GM18519 (cell line): ENCODE results near the gene ACSM3.
"Not testable (repeated sequence)": the region's sequence is repeated elsewhere in the genome, so short reads cannot be mapped to it uniquely, and the experiment has no call there.

Experiments
- ATAC-seq: cut with Tn5 transposase; IDR thresholded peaks from one replicate; pipeline ENCODE4 v1.9.1; 2021; ENCODE audit warnings: mild to moderate bottlenecking, moderate library complexity; ENCODE audit not compliant: unreplicated experiment, low FRiP score

The ACSM3 gene

GRCh38 chr16:20803561-20804214, 39.9 kb downstream of the ACSM3 start:
- ATAC-seq, result no peak

GRCh38 chr16:20805684-20806167, 41.9 kb downstream of the ACSM3 start:
- ATAC-seq, result not testable (repeated sequence)

- no peak for ATAC-seq
Measured at GRCh38 chr16:20806168-20807050, 42.6 kb downstream of the ACSM3 start, which contains the start of the genes ERI2 and REXO5. Gene ERI2 (minus strand): TSS chr16:20806472. CDS start chr16:20806430, 42 bp downstream. Gene REXO5 (plus strand): TSS chr16:20806527. CDS start chr16:20806954, 427 bp downstream.

GRCh38 chr16:20807862-20808261, 44.0 kb downstream of the ACSM3 start:
- ATAC-seq, result no peak

GRCh38 chr16:20811889-20812439, 48.1 kb downstream of the ACSM3 start:
- ATAC-seq, result no peak

- ATAC-seq, result no peak
Measured at GRCh38 chr16:20812510-20812909, 48.7 kb downstream of the ACSM3 start.

GRCh38 chr16:20814784-20815183, 51.0 kb downstream of the ACSM3 start:
- no peak for ATAC-seq

GRCh38 chr16:20818929-20819585, 55.2 kb downstream of the ACSM3 start:
- ATAC-seq, result no peak

- ATAC-seq, result no peak
Measured at GRCh38 chr16:20821682-20822081, 57.9 kb downstream of the ACSM3 start.

GRCh38 chr16:20822521-20823325, 58.9 kb downstream of the ACSM3 start:
- no peak for ATAC-seq

GRCh38 chr16:20826039-20826566, 62.3 kb downstream of the ACSM3 start:
- ATAC-seq, result no peak

GRCh38 chr16:20829536-20829935, 65.7 kb downstream of the ACSM3 start:
- ATAC-seq, result no peak

- ATAC-seq, result no peak
Measured at GRCh38 chr16:20830372-20830771, 66.6 kb downstream of the ACSM3 start.

GRCh38 chr16:20833086-20833485, 69.3 kb downstream of the ACSM3 start:
- ATAC-seq, result no peak

- ATAC-seq, result no peak
Measured at GRCh38 chr16:20838240-20838639, 74.4 kb downstream of the ACSM3 start.

GRCh38 chr16:20839504-20839903, 75.7 kb downstream of the ACSM3 start:
- ATAC-seq, result no peak

GRCh38 chr16:20844054-20844453, 80.2 kb downstream of the ACSM3 start:
- no peak for ATAC-seq

- ATAC-seq, result no peak
Measured at GRCh38 chr16:20844588-20844987, 80.8 kb downstream of the ACSM3 start.

- no peak for ATAC-seq
Measured at GRCh38 chr16:20846030-20846429, 82.2 kb downstream of the ACSM3 start.

- ATAC-seq, result no peak
Measured at GRCh38 chr16:20846551-20846950, 82.7 kb downstream of the ACSM3 start.
